OCI-LY1 (cell line): ENCODE measurements around the gene PSMD14.

Experiments
- H2AFZ ChIP-seq: fragments of 200-600 bp; sonication (generic), shearing (Covaris generic); 2 replicates; pipeline ENCODE4 v1.6.0; 2014; ENCODE audit warnings: antibody characterized with exemption, mild to moderate bottlenecking, low read length
- H3F3A ChIP-seq: fragments of 200-600 bp; sonication (generic), shearing (Covaris generic); 2 replicates; pipeline ENCODE4 v1.6.0; 2014; ENCODE audit warnings: mild to moderate bottlenecking, antibody characterized with exemption, low read length, moderate library complexity; ENCODE audit not compliant: insufficient read depth
- H3K27ac ChIP-seq: fragments of 200-600 bp; sonication (generic); 2 replicates; pipeline ENCODE4 v1.5.1; 2014; ENCODE audit warnings: low read length, mixed run types, mild to moderate bottlenecking, low read depth; ENCODE audit not compliant: poor library complexity, severe bottlenecking
- H3K27me3 ChIP-seq: fragments of 200-600 bp; sonication (generic); 2 replicates; pipeline ENCODE4 v1.6.0; 2014; ENCODE audit warnings: antibody characterized with exemption, mild to moderate bottlenecking, low read length, moderate library complexity; ENCODE audit not compliant: insufficient read depth
- H3K36me3 ChIP-seq: fragments of 200-600 bp; sonication (generic); 2 replicates; pipeline ENCODE4 v1.6.1; 2014; ENCODE audit warnings: mild to moderate bottlenecking, antibody characterized with exemption, low read length, moderate library complexity, mixed read lengths; ENCODE audit not compliant: insufficient read depth
- H3K4me1 ChIP-seq: fragments of 200-600 bp; sonication (generic); 2 replicates; pipeline ENCODE4 v1.5.1; 2014; ENCODE audit warnings: mild to moderate bottlenecking, low read length, moderate library complexity; ENCODE audit not compliant: insufficient read depth, severe bottlenecking
- H3K4me2 ChIP-seq: fragments of 200-600 bp; sonication (generic), shearing (Covaris generic); 2 replicates; pipeline ENCODE4 v1.6.1; 2014; ENCODE audit warnings: low read length
- H3K4me3 ChIP-seq: fragments of 200-600 bp; sonication (generic); 2 replicates; pipeline ENCODE4 v1.5.1; 2014; ENCODE audit warnings: low read length, low read depth, mild to moderate bottlenecking, mixed read lengths; ENCODE audit not compliant: poor library complexity, severe bottlenecking
- H3K79me2 ChIP-seq: fragments of 200-600 bp; shearing (Covaris generic); 2 replicates; pipeline ENCODE4 v1.6.1; 2016; ENCODE audit warnings: mixed run types, low read length, mixed read lengths; ENCODE audit not compliant: insufficient read depth
- H3K9ac ChIP-seq: fragments of 200-600 bp; sonication (generic), shearing (Covaris generic); 2 replicates; pipeline ENCODE4 v1.6.1; 2014; ENCODE audit warnings: mild to moderate bottlenecking, low read length, mixed read lengths
- H3K9me2 ChIP-seq: fragments of 200-600 bp; sonication (generic), shearing (Covaris generic); 2 replicates; pipeline ENCODE4 v1.6.1; 2014; ENCODE audit warnings: low read depth, mild to moderate bottlenecking, low read length, mixed read lengths
- H3K9me3 ChIP-seq: fragments of 200-600 bp; shearing (Covaris generic); 2 replicates; pipeline ENCODE4 v1.6.1; 2014; ENCODE audit warnings: low read length, mixed read lengths
- H4K20me1 ChIP-seq: fragments of 200-600 bp; sonication (generic), shearing (Covaris generic); 2 replicates; pipeline ENCODE4 v1.6.0; 2016; ENCODE audit warnings: mild to moderate bottlenecking, low read length; ENCODE audit not compliant: insufficient read depth
- EZH2 ChIP-seq: fragments of 200-600 bp; sonication (generic), shearing (Covaris generic); IDR thresholded peaks from 2 replicates; pipeline ENCODE4 v1.8.0; 2017; ENCODE audit warnings: borderline replicate concordance, mixed run types, mild to moderate bottlenecking, antibody characterized with exemption, low read length, moderate library complexity, mixed read lengths
- TF ChIP-seq, protein P1 (sequence below): fragments of 200-600 bp; sonication (generic), shearing (Covaris generic); IDR thresholded peaks from 2 replicates; pipeline ENCODE4 v1.5.1; 2017; ENCODE audit warnings: mild to moderate bottlenecking, antibody characterized with exemption, low read length, moderate library complexity, mixed read lengths

PSMD14 gene

DNA sequence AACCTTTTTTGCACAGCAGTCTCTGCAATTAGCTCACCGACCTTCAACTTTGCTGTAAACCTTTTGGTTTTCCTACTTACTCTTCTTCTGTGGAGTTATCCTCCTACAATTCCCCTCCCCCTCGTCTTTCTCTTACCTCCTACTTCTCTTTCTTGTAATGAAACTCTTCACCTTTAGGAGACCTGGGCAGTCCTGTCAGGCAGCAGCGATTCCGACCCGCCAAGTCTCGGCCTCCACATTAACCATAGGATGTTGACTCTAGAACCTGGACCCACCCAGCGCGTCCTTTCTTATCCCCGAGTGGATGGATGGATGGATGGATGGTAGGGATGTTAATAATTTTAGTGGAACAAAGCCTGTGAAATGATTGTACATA is 116.2 kb downstream of the PSMD14 start:
- no peaks in the 10 kb centered on the region for H4K20me1 ChIP-seq
- no peak overlapping the region for H3K4me2 ChIP-seq
- H3K9ac ChIP-seq, result no peak overlapping the region
- peaks cover 2% of the 10 kb centered on the region for H3K4me1 ChIP-seq
- no peaks in the 10 kb centered on the region for H3K36me3 ChIP-seq
- no peak overlapping the region for H3K4me3 ChIP-seq
- H3K27ac ChIP-seq, result no peak overlapping the region
- H2AFZ ChIP-seq, result no peak overlapping the region
- H3K27me3 ChIP-seq, result no peaks in the 10 kb centered on the region
- H3K79me2 ChIP-seq, result no peaks in the 10 kb centered on the region
- no peaks in the 10 kb centered on the region for H3K9me3 ChIP-seq
- TF ChIP-seq EZH2, result no peak
- TF ChIP-seq, protein P1, sequence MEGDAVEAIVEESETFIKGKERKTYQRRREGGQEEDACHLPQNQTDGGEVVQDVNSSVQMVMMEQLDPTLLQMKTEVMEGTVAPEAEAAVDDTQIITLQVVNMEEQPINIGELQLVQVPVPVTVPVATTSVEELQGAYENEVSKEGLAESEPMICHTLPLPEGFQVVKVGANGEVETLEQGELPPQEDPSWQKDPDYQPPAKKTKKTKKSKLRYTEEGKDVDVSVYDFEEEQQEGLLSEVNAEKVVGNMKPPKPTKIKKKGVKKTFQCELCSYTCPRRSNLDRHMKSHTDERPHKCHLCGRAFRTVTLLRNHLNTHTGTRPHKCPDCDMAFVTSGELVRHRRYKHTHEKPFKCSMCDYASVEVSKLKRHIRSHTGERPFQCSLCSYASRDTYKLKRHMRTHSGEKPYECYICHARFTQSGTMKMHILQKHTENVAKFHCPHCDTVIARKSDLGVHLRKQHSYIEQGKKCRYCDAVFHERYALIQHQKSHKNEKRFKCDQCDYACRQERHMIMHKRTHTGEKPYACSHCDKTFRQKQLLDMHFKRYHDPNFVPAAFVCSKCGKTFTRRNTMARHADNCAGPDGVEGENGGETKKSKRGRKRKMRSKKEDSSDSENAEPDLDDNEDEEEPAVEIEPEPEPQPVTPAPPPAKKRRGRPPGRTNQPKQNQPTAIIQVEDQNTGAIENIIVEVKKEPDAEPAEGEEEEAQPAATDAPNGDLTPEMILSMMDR, result no peak
- no peaks in the 10 kb centered on the region for H3F3A ChIP-seq
- H3K9me2 ChIP-seq, result no peaks in the 10 kb centered on the region

DNA sequence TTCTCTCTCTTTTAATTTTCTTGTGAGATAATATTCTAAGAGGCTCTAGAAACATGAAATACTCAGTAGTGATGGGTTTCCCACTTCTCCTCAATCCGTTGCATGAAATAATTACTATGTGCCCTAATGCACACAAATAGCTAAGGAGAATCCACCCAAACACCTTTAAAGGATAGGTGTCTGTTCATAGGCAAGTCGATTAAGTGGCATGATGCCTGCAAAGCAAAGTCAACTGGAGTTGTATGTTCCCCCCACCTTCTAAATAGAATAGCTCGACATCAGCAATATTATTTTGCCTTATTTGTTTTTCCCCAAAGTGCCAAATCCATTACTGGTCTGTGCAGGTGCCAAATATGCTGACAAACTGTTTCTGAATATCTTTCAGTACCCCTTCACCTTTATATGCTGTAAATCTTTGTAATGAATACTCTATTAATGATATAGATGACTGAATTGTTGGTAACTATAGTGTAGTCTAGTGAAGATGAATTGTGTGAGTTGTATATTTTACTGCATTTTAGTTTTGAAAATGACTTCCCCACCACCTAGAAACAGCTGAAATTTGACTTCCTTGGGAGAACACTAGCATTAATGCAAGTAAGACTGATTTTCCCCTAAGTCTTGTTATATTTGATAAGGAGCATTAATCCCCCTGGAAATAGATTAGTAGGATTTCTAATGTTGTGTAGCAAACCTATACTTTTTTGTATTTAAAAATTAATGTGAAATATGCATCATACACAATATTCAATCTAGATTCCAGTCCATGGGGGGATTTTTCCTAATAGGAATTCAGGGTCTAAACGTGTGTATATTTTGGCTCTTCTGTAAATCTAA is 116.9 kb downstream of the PSMD14 start:
- Histone ChIP-seq H3K9me2 (no peaks in the 10 kb centered on the region), H3K27me3 (no peaks in the 10 kb centered on the region), H3K4me1 (peaks cover 2% of the 10 kb centered on the region), H4K20me1 (no peaks in the 10 kb centered on the region), H3K4me3 (no peak overlapping the region), H3K27ac (no peak overlapping the region), H3F3A (no peaks in the 10 kb centered on the region), H3K79me2 (no peaks in the 10 kb centered on the region), H3K9ac (no peak overlapping the region), H3K36me3 (no peaks in the 10 kb centered on the region), H3K4me2 (no peak overlapping the region), H3K9me3 (no peaks in the 10 kb centered on the region), H2AFZ (no peak overlapping the region)
- TF ChIP-seq, protein P1, result no peak
- no peak for TF ChIP-seq EZH2

DNA sequence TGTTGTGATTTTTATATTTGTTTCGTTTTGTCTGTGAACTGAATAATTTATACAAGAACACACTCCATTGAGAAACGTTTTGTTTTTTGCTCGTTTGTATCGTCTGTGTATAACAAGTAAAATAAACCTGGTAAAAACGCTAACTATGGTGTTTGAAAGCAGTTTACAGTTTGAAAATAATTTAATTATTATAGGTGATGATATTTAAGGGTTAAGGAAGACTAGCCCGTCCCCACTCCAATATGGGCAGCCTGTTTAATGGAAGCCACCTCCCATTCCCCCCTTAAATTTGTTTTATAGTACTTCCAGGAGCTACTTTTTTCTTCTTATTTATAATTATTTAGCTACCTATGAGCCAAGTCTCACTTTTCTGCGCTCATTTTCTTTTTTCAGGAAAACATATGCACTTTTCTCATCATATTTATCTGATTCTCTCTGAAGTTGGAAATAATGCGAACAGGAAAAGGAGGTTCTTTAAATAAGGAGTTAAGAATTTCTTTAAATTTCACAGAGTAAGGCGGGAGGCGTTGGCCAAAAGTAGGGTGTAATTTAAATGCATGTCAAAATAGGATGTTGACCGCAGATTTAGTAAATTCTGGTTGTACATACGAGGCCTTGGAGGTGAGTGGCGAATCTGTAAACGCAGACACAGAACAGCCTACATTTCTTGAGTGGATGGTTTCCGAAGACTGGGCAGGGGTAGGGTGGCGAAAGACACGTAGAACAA is 117.7 kb downstream of the PSMD14 start:
- Histone ChIP-seq H4K20me1 (no peaks in the 10 kb centered on the region), H3K4me2 (no peak overlapping the region), H3K79me2 (no peaks in the 10 kb centered on the region), H3K9ac (no peak overlapping the region), H3K27ac (no peak overlapping the region), H3K9me2 (no peaks in the 10 kb centered on the region), H3K36me3 (no peaks in the 10 kb centered on the region), H3K27me3 (no peaks in the 10 kb centered on the region), H3F3A (no peaks in the 10 kb centered on the region), H3K4me3 (no peak overlapping the region), H2AFZ (no peak overlapping the region), H3K9me3 (no peaks in the 10 kb centered on the region), H3K4me1 (no peaks in the 10 kb centered on the region)
- no peak for TF ChIP-seq EZH2
- TF ChIP-seq, protein P1, result no peak
